Superior temporal gyrus (tissue), 1 donor: ENCODE measurements around the gene CALCB.
"Not testable (repeated sequence)": the region's sequence is repeated elsewhere in the genome, so short reads cannot be mapped to it uniquely, and the experiment has no call there.

ENCODE experiments used
- DNase-seq: peaks from one replicate; pipeline ENCODE4 v3.0.0-alpha.2; 2016; ENCODE audit errors: extremely low spot score

Gene CALCB

GRCh38 chr11:15073361-15074205 is at the start of gene CALCB:
Gene CALCB, plus strand, starts transcription at chr11:15073593. Its CDS starts 1,126 bp downstream, at chr11:15074719.
- DNase-seq = no peak

- no peak for DNase-seq
Observed at GRCh38 chr11:15027011-15027410, 46.4 kb upstream of the CALCB start.

GRCh38 chr11:15027956-15028355 is 45.4 kb upstream of the CALCB start:
- no peak for DNase-seq

- DNase-seq = no peak
Observed at GRCh38 chr11:15028379-15028778, 45.0 kb upstream of the CALCB start.

GRCh38 chr11:15031945-15032344 is 41.4 kb upstream of the CALCB start:
- DNase-seq = not testable (repeated sequence)

GRCh38 chr11:15034687-15035267 is 38.6 kb upstream of the CALCB start:
- no peak for DNase-seq

- DNase-seq = no peak
Observed at GRCh38 chr11:15035283-15035682, 38.1 kb upstream of the CALCB start.

GRCh38 chr11:15038963-15039362 is 34.4 kb upstream of the CALCB start:
- DNase-seq = no peak

GRCh38 chr11:15045209-15045608 is 28.2 kb upstream of the CALCB start:
- DNase-seq = no peak

- no peak for DNase-seq
Observed at GRCh38 chr11:15045891-15046290, 27.5 kb upstream of the CALCB start.

GRCh38 chr11:15046673-15047072 is 26.7 kb upstream of the CALCB start:
- not testable (repeated sequence) for DNase-seq

- DNase-seq = no peak
Observed at GRCh38 chr11:15048616-15049015, 24.8 kb upstream of the CALCB start.

- DNase-seq = no peak
Observed at GRCh38 chr11:15053191-15053685, 20.2 kb upstream of the CALCB start.

GRCh38 chr11:15055620-15056356 is 17.6 kb upstream of the CALCB start:
- DNase-seq = no peak

- DNase-seq = no peak
Observed at GRCh38 chr11:15057329-15057728, 16.1 kb upstream of the CALCB start.

- DNase-seq = no peak
Observed at GRCh38 chr11:15059132-15059915, 14.1 kb upstream of the CALCB start.

GRCh38 chr11:15062599-15062998 is 10.8 kb upstream of the CALCB start:
- DNase-seq = no peak

- DNase-seq = not testable (repeated sequence)
Observed at GRCh38 chr11:15069751-15070150, 3.6 kb upstream of the CALCB start.

- DNase-seq = no peak
Observed at GRCh38 chr11:15071556-15072255, 1.7 kb upstream of the CALCB start.

- no peak for DNase-seq
Observed at GRCh38 chr11:15072551-15073143, 746 bp upstream of the CALCB start.
